ENCODE data around the gene CACNG3.

The CACNG3 gene

GRCh38 chr16:24360936-24361335 lies 104.8 kb downstream of the CACNG3 start:
- H3K4me3 ChIP-seq (ENCODE audit: low read depth in 1 of 2, low read length in 2 of 2): no peak overlapping the region
- H3K27ac ChIP-seq (ENCODE audit: low read length): no peak overlapping the region
- H3K9me3 ChIP-seq (ENCODE audit: control insufficient read depth in 1 of 2, low read length in 2 of 2): no peaks in the 10 kb centered on the region
- H3K36me3 ChIP-seq (ENCODE audit: control insufficient read depth in 1 of 2, insufficient read depth in 2 of 2, low read length in 2 of 2): no peaks in the 10 kb centered on the region
- no peaks in the 10 kb centered on the region for H3K4me1 ChIP-seq (ENCODE audit: control insufficient read depth in 1 of 2, insufficient read depth in 2 of 2, low read length in 2 of 2)
- no peaks in the 10 kb centered on the region for H3K27me3 ChIP-seq (ENCODE audit: low read depth, low read length)

GRCh38 chr16:24364596-24364995 lies 108.5 kb downstream of the CACNG3 start:
- Histone ChIP-seq H3K27ac (ENCODE audit: low read length) (no peak overlapping the region), H3K27me3 (ENCODE audit: low read depth, low read length) (no peaks in the 10 kb centered on the region), H3K36me3 (ENCODE audit: control insufficient read depth in 1 of 2, insufficient read depth in 2 of 2, low read length in 2 of 2) (no peaks in the 10 kb centered on the region), H3K4me1 (ENCODE audit: control insufficient read depth in 1 of 2, insufficient read depth in 2 of 2, low read length in 2 of 2) (no peaks in the 10 kb centered on the region), H3K4me3 (ENCODE audit: low read depth in 1 of 2, low read length in 2 of 2) (no peak overlapping the region), H3K9me3 (ENCODE audit: control insufficient read depth in 1 of 2, low read length in 2 of 2) (no peaks in the 10 kb centered on the region)

- Histone ChIP-seq H3K4me1 (ENCODE audit: control insufficient read depth in 1 of 2, insufficient read depth in 2 of 2, low read length in 2 of 2) (no peaks in the 10 kb centered on the region), H3K27me3 (ENCODE audit: low read depth, low read length) (no peaks in the 10 kb centered on the region), H3K4me3 (ENCODE audit: low read depth in 1 of 2, low read length in 2 of 2) (no peak overlapping the region), H3K9me3 (ENCODE audit: control insufficient read depth in 1 of 2, low read length in 2 of 2) (peaks cover 0 to 4% of the 10 kb centered on the region in 2 donors), H3K27ac (ENCODE audit: low read length) (no peak overlapping the region), H3K36me3 (ENCODE audit: control insufficient read depth in 1 of 2, insufficient read depth in 2 of 2, low read length in 2 of 2) (no peaks in the 10 kb centered on the region)
Observed at GRCh38 chr16:24367186-24367710, 111.1 kb downstream of the CACNG3 start.

GRCh38 chr16:24372824-24373223 lies 116.7 kb downstream of the CACNG3 start:
- Histone ChIP-seq H3K9me3 (ENCODE audit: control insufficient read depth in 1 of 2, low read length in 2 of 2) (peaks cover 0 to 4% of the 10 kb centered on the region in 2 donors), H3K27me3 (ENCODE audit: low read depth, low read length) (no peaks in the 10 kb centered on the region), H3K36me3 (ENCODE audit: control insufficient read depth in 1 of 2, insufficient read depth in 2 of 2, low read length in 2 of 2) (no peaks in the 10 kb centered on the region), H3K4me3 (ENCODE audit: low read depth in 1 of 2, low read length in 2 of 2) (no peak overlapping the region), H3K4me1 (ENCODE audit: control insufficient read depth in 1 of 2, insufficient read depth in 2 of 2, low read length in 2 of 2) (no peaks in the 10 kb centered on the region), H3K27ac (ENCODE audit: low read length) (no peak overlapping the region)

DNA sequence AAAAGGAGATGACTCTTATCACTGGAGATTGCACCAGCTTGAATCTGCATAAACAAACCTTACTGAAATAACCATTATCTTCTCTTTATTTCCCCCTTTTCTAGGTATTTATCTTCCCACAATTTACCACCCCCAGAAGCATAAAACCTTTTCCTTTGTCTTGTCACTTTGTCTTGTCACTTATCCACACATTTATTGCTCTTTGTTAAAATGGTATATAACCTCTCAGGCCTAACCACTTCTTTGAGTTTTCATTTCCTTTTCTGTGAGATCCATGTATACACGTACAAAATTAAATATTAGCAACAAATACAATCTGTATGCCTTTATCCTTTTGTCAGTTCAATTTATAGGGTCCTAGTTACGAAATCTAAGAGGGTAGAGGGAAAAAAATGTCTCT lies 122.9 kb downstream of the CACNG3 start:
- no peaks in the 10 kb centered on the region for H3K27me3 ChIP-seq (ENCODE audit: low read depth, low read length)
- H3K9me3 ChIP-seq (ENCODE audit: control insufficient read depth in 1 of 2, low read length in 2 of 2): peaks cover 0 to 15% of the 10 kb centered on the region in 2 donors
- no peaks in the 10 kb centered on the region for H3K36me3 ChIP-seq (ENCODE audit: control insufficient read depth in 1 of 2, insufficient read depth in 2 of 2, low read length in 2 of 2)
- H3K27ac ChIP-seq (ENCODE audit: low read length): no peak overlapping the region
- H3K4me1 ChIP-seq (ENCODE audit: control insufficient read depth in 1 of 2, insufficient read depth in 2 of 2, low read length in 2 of 2): no peaks in the 10 kb centered on the region
- no peak overlapping the region for H3K4me3 ChIP-seq (ENCODE audit: low read depth in 1 of 2, low read length in 2 of 2)

GRCh38 chr16:24381470-24382118 lies 125.5 kb downstream of the CACNG3 start:
- no peak overlapping the region for H3K27ac ChIP-seq (ENCODE audit: low read length)
- H3K4me1 ChIP-seq (ENCODE audit: control insufficient read depth in 1 of 2, insufficient read depth in 2 of 2, low read length in 2 of 2): no peaks in the 10 kb centered on the region
- peak overlapping the region in 1 of 2 donors; percentile 19 for H3K4me3 ChIP-seq (ENCODE audit: low read depth in 1 of 2, low read length in 2 of 2)
- H3K27me3 ChIP-seq (ENCODE audit: low read depth, low read length): no peaks in the 10 kb centered on the region
- no peaks in the 10 kb centered on the region for H3K36me3 ChIP-seq (ENCODE audit: control insufficient read depth in 1 of 2, insufficient read depth in 2 of 2, low read length in 2 of 2)
- H3K9me3 ChIP-seq (ENCODE audit: control insufficient read depth in 1 of 2, low read length in 2 of 2): peaks cover 0 to 15% of the 10 kb centered on the region in 2 donors

DNA sequence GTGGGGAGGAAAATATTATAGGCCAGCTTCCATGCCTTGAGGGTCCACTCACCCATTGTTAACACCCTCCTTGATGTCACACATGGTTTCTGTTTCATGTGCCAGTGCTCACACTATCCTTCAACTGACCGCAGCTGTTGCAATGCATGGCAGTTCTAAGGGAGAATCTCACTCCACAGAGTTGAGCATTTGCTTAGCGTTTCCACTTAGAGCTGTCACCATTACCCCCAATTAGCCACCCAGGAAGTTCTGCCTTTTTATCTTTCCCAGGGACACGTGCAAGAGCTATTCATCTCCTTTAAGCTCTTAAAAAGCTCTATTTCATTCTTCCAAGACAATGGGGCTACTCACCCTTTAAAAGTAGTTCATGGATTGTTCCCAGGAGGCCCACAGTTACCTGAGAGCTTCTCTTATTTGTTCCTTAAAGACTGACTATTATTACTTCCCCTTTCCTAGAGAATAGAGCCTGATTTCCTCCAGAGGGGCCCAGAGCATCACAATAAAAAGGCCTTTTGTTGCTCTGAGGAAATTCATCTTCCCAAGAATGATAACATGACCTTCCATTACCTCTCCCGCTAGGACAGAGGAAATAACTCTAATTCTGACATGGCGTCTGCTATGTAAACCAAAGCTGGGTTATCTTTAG lies 126.8 kb downstream of the CACNG3 start:
- no peaks in the 10 kb centered on the region for H3K27me3 ChIP-seq (ENCODE audit: low read depth, low read length)
- no peak overlapping the region for H3K4me3 ChIP-seq (ENCODE audit: low read depth in 1 of 2, low read length in 2 of 2)
- H3K4me1 ChIP-seq (ENCODE audit: control insufficient read depth in 1 of 2, insufficient read depth in 2 of 2, low read length in 2 of 2): no peaks in the 10 kb centered on the region
- H3K36me3 ChIP-seq (ENCODE audit: control insufficient read depth in 1 of 2, insufficient read depth in 2 of 2, low read length in 2 of 2): no peaks in the 10 kb centered on the region
- peaks cover 0 to 15% of the 10 kb centered on the region in 2 donors for H3K9me3 ChIP-seq (ENCODE audit: control insufficient read depth in 1 of 2, low read length in 2 of 2)
- H3K27ac ChIP-seq (ENCODE audit: low read length): no peak overlapping the region

GRCh38 chr16:24394341-24394740 lies 138.2 kb downstream of the CACNG3 start:
- H3K4me1 ChIP-seq (ENCODE audit: control insufficient read depth in 1 of 2, insufficient read depth in 2 of 2, low read length in 2 of 2): no peaks in the 10 kb centered on the region
- no peaks in the 10 kb centered on the region for H3K36me3 ChIP-seq (ENCODE audit: control insufficient read depth in 1 of 2, insufficient read depth in 2 of 2, low read length in 2 of 2)
- H3K27ac ChIP-seq (ENCODE audit: low read length): no peak overlapping the region
- no peaks in the 10 kb centered on the region for H3K27me3 ChIP-seq (ENCODE audit: low read depth, low read length)
- no peaks in the 10 kb centered on the region for H3K9me3 ChIP-seq (ENCODE audit: control insufficient read depth in 1 of 2, low read length in 2 of 2)
- no peak overlapping the region for H3K4me3 ChIP-seq (ENCODE audit: low read depth in 1 of 2, low read length in 2 of 2)

DNA sequence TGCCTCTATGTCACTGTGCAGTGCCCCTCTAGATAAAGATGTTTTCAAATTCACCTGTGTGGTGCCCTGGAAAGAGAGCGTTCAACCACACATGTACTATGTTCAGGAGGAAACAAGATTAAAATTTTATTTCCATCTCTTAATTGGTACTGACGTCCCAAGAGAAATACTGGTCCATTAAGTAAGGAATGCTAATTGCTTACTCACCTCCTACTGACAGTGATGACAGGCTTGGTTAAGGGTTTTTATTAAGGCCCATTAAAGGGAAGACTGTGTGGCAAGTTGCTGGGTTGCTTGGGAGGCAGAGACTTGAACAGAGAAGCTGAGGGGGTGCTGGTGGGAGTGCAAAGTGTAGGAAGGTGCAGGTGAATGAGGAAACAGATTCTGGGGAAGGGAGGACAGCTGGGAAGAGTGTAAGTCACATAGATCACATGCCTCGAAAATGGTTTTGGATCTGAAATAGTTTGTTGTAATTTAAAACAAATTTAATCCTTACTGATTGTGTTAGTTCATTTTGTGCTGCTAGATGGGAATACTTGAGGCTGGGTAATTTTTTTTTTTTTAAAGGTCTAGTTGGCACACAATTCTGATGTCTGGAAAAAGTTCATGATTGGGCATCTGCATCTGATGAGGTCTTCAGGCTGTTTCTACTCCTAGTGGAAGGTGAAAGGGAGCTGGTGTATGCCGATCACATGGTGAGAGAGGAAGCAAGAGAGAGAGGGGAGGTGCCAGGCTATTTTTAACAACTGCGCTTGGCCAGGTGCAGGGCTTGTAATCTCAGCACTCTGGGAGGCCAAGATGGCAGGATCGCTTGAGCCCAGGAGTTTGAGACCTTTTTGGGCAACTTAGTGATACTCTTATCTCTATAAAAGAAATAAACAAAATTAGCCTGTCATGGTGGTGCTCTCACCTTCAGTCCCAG lies 140.5 kb downstream of the CACNG3 start:
- no peaks in the 10 kb centered on the region for H3K4me1 ChIP-seq (ENCODE audit: control insufficient read depth in 1 of 2, insufficient read depth in 2 of 2, low read length in 2 of 2)
- no peak overlapping the region for H3K4me3 ChIP-seq (ENCODE audit: low read depth in 1 of 2, low read length in 2 of 2)
- no peak overlapping the region for H3K27ac ChIP-seq (ENCODE audit: low read length)
- H3K27me3 ChIP-seq (ENCODE audit: low read depth, low read length): no peaks in the 10 kb centered on the region
- no peaks in the 10 kb centered on the region for H3K9me3 ChIP-seq (ENCODE audit: control insufficient read depth in 1 of 2, low read length in 2 of 2)
- no peaks in the 10 kb centered on the region for H3K36me3 ChIP-seq (ENCODE audit: control insufficient read depth in 1 of 2, insufficient read depth in 2 of 2, low read length in 2 of 2)

DNA sequence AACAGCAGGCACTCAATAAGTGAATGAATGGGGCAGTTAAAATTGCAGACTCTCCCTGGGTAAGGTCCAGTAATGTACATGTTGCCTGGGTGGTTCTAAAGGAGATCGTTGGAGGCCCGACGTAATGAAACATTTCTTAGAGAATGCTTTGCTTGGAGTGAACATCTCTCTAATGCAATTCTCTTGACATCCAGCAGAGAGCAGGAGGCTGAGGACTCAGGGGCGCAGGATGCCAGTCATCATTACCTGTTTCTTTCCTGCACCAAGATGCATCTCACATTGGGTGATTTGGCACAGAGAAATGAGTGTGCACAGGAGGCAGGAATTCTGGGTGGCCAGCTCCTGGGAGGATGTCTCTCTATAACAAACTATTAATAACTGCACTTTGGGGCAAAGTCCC lies 152.9 kb downstream of the CACNG3 start:
- Histone ChIP-seq H3K27me3 (ENCODE audit: low read depth, low read length) (no peaks in the 10 kb centered on the region), H3K27ac (ENCODE audit: low read length) (no peak overlapping the region), H3K36me3 (ENCODE audit: control insufficient read depth in 1 of 2, insufficient read depth in 2 of 2, low read length in 2 of 2) (no peaks in the 10 kb centered on the region), H3K4me1 (ENCODE audit: control insufficient read depth in 1 of 2, insufficient read depth in 2 of 2, low read length in 2 of 2) (no peaks in the 10 kb centered on the region), H3K9me3 (ENCODE audit: control insufficient read depth in 1 of 2, low read length in 2 of 2) (no peaks in the 10 kb centered on the region), H3K4me3 (ENCODE audit: low read depth in 1 of 2, low read length in 2 of 2) (no peak overlapping the region)

All from muscle layer of duodenum (tissue), 2 donors.